HG03342 (cell line): Measurements from ENCODE around the gene TOPAZ1.
"Not testable (repeated sequence)": the region's sequence is repeated elsewhere in the genome, so short reads cannot be mapped to it uniquely, and the experiment has no call there.

Source experiments
- ATAC-seq: cut with Tn5 transposase; IDR thresholded peaks from one replicate; pipeline ENCODE4 v1.9.1; 2021; ENCODE audit warnings: mild to moderate bottlenecking, moderate library complexity; ENCODE audit not compliant: unreplicated experiment

TOPAZ1 gene

GRCh38 chr3:44329946-44330345 is 88.3 kb downstream of the TOPAZ1 start:
- ATAC-seq = no peak

DNA sequence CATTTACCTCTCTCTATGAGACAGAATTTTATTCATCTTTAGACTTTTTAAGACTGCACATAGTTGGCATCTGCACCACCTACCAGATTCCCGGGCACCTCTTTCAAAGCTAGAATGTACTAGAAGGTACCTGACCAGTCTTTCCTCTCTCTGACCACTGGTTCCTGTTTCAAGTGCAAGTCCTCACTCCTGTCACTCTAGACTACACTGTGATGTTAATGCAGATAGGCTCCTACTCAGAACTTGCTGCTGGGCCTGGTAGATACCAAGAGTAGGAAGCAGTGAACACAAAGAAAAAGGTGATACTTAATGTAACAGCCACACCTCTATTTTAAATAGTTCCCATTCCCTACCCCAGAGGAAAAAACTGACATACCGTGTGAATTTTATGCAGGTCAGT is 88.8 kb downstream of the TOPAZ1 start:
- no peak for ATAC-seq

- ATAC-seq = no peak
These were observed 92.6 kb downstream of the TOPAZ1 start for GRCh38 chr3:44334326-44334725.

DNA sequence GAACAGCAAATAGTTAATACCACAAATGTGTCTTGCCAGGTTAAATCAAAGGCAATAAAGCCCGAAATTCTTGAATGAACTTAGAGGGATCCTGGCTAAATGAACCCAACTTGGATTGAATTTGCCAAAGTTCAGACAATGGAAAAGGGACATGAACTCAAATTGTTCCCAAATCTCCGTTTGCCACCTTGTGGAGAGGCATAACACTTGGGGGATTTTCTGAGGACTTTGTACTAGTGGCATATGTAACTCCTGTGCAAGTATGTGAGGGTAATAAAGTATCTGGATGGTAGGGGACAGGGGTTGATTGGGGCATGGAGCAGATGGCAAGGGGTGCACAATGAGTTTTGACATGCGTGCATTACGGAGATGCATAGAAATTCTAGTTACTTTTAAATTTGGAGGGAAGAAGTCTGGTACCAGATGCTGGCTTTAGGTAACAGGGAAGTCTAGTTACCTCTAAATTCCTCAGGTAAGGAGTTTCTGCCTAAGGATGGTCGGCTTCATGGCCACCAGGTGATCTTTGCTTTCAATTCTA is 95.6 kb downstream of the TOPAZ1 start:
- ATAC-seq = no peak

DNA sequence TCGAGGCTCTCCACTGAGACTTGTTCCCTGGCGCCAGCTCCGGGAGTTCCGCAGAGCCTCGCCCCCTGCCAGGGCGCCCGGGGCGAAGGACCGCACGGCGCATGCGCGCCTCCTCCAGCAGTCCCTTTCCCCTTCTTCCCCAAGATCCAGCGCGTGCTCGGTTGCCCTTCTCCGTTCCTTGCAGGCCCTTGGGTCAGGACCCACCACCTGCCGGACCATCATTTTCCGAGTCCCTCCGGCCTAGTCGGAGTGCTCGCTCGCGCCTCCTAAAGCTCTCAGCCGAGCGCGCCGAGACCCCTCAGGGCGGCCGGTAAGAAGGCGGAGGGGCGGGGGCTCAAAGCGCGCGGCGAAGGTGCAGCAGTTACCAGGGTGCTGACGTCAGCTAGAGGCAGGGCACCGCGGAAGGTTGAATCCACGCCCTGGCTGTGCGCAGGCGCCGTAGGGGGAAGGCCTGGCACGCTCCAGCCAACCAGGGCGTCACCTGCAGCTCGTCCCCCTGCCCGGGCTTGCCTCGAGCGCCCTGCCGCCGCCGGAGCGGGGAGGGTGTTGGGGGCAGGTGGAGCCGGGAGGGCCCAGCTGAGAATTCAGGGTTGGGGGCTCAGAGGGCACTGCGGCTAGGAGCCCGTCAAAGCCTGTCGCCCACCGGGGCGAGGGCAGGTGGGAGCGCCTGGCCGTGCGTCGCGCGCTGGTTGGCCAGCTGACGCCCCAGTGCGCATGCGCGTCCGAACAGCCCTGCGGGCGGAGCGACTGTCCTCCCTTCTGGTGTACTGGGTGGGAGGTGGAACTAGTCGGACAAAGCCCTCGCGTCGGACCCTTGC is 96.5 kb downstream of the TOPAZ1 start, which contains the start of gene TCAIM:
TSS of gene TCAIM (plus strand) at position 757 of the 818 bp plus-strand sequence. CDS start 16,017 bp downstream, outside the sequence.
- ATAC-seq = peak; percentile 93

- no peak for ATAC-seq
These were observed 97.1 kb downstream of the TOPAZ1 start for GRCh38 chr3:44338828-44339127.

DNA sequence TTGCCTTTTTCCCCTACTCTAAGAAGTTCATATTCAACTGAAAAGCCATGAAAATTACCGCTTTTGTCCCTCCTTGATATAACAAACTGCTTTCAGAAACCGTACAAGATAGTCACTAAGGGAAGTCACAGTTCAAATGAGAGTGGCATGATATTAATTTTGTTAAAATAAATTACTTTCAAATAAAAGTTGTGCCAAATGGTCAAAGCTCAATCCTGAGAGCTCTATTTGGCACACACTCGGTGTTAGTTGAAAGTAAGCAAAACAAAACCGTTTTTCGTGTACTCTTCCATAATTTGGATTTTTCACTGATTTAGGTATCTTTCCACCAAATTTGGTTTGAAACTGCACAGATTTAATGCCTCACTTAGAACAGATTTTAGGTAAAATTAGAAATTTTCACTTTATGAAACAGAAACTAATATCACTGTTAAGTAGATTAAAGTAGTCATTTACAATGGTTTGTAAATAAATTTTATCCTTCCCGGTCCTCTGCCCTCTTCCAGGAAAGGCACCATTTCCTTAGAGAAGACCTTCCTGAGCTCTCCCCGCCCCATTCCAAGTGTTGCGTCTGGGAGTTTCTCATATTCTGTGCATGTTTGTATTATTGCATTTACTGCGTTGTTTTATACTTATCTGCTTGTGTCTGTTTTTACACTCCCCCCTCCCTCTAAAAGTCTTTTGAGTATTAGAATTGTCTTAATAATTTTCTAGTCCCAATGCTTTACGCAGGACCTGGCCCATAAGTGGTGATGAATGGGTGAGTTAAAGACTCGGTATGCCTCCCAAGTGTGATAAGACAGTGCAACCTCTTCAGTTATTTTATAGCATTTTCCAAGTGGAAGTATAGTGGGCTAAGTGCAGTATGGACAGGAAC is 97.7 kb downstream of the TOPAZ1 start:
- no peak for ATAC-seq

DNA sequence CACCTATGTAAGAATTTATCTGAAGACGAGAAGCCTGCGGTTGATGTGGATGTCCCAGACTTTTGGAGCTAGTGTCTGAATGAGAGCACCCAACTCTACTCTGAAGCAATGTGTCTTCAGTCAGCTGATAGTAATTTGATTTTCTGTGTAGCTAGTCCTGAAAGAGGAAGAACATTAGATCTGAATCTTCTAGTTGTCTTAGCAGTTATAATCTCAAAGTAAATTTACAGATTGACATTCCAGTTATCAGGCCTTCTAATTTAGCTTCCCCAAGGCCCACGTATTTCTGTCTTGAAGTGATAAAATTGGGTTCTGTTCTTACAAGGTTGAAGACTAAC is 98.3 kb downstream of the TOPAZ1 start:
- no peak for ATAC-seq

- ATAC-seq = no peak
These were observed 100.6 kb downstream of the TOPAZ1 start for GRCh38 chr3:44342176-44342790.

DNA sequence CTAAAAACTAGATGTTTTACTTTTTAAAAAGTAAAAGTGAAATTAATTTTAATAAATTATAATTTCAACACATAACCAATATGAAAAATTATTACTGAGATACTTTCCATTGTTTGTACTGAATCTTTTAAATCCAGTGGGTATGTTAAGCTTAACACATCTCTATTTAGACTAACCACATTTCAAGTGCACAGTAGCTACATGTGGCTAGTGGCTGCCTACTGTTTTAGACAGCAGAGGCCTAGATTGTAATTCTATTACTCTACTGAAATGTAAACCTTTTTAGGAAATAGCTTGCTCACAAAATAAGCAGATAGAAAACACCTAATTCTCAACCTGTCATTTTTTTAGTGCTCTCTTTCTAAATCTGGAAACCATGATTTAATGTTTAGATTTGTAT is 101.7 kb downstream of the TOPAZ1 start:
- no peak for ATAC-seq

DNA sequence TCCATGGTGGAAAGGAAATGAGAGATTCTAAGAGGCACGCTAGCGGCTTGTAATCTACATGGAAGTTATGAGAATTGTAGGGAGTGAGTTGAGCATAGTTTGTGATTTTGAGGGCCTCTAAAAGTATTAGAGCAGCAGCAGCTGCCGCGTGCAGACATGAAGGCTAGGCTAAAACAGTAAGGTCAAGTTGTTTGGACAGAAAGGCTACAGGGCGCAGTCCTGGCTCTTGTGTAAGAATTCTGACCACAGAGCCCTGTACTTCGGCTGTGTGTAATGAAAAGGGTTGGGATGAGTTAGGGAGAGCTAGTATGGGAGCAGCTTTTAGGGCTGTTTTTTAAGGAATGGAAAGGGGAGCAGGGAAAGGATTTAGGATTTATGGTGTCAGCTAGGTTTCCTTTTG is 104.9 kb downstream of the TOPAZ1 start:
- not testable (repeated sequence) for ATAC-seq

- ATAC-seq = no peak
These were observed 107.3 kb downstream of the TOPAZ1 start for GRCh38 chr3:44348993-44349392.

- no peak for ATAC-seq
These were observed 111.8 kb downstream of the TOPAZ1 start for GRCh38 chr3:44353355-44353924.

DNA sequence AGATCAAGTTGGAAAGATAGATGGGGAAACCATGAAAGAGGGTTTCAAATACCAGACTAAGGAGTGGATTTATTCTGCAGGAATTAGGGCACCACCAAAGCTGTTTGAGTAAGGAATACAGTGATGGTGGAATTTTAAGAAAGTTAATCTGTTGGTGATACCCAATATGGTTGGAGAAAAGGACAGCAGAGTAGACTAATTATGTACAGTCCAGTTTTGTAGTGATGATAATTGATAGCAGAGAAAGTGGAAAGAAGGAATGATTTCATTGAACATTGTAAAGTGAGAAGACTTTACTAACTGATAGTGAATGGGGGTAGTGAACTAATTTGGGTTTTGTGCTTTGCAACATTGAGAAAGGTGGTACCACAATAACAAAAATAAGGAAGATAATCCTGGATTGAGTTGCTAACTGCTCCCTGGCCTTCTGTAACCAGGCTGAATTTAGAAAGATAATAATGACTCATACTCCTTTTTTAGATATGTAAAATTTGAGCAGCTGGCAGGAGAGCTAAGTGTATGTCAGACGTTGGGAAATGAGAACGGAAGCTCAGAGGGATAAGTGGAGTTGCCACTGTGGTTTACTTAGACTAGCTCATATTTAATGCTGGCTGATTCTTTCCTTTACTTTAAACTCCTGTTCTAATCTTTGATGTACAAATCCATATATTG is 113.8 kb downstream of the TOPAZ1 start:
- ATAC-seq = no peak

GRCh38 chr3:44359146-44359751 is 117.6 kb downstream of the TOPAZ1 start:
- no peak for ATAC-seq

DNA sequence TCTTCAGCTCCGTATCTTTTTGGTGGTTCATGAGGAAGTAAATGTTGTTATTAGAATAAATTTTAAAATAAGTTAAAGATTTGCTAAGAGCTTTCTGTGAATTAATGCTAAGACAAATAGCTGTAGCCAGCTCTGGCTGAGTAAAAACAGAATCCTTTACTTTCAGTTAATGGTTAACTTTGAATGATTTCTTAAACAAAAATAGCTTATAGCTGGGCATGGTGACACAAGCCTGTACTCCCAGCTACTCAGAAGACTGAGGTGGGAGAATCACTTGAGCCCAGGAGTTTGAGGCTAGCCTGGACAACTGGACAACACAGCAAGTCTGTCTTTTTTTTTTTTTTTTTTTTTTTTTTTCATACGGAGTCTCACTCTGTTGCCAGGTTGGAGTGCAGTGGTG is 121.9 kb downstream of the TOPAZ1 start:
- ATAC-seq = peak; percentile 65

DNA sequence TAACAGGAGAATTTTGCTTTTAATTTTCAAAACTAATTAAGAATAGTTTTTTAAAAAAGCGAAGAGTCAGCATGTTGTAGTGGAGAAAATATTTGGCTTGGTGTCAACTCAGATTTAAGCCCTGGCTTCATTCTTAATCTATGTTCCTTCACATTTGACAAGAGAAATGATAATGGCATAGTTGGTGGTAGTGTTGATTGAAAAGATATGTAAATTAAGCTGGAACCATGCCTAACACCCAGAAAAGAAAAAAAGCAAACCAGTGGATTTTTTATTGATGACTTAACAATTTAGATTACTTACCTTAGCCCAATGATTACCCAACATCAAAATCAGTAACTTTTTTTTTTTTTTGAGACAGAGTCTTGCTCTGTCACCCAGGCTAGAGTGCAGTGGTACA is 124.3 kb downstream of the TOPAZ1 start:
- ATAC-seq = no peak

GRCh38 chr3:44375450-44375849 is 133.8 kb downstream of the TOPAZ1 start:
- ATAC-seq = no peak
